Mesothelial cell of epicardium (in vitro differentiated cells): ENCODE measurements around the gene INSIG2. TPM values are rescaled to one million over a fixed set of nuclear protein-coding genes. Genes with fewer than 3 reads are reported as not detected.

Experiments
- DNase-seq, 2 experiments: peaks; one replicate each; pipeline ENCODE4 v3.0.0; 2021; ENCODE audit warnings: low spot score in 2 of 2; ENCODE audit not compliant: unreplicated experiment in 2 of 2
- H3K27ac Mint-ChIP-seq: 2 replicates; pipeline ENCODE4 v1.8.0; 2021; ENCODE audit warnings: mixed read lengths
- H3K27me3 Mint-ChIP-seq: 2 replicates; pipeline ENCODE4 v1.8.0; 2021; ENCODE audit warnings: low read depth, mixed read lengths
- H3K36me3 Mint-ChIP-seq: 2 replicates; pipeline ENCODE4 v1.8.0; 2021; ENCODE audit warnings: mixed read lengths
- H3K4me1 Mint-ChIP-seq: 2 replicates; pipeline ENCODE4 v1.8.0; 2021; ENCODE audit warnings: mixed read lengths
- H3K4me3 Mint-ChIP-seq: 2 replicates; pipeline ENCODE4 v1.8.0; 2021; ENCODE audit warnings: mild to moderate bottlenecking, moderate library complexity, mixed read lengths
- H3K9me3 Mint-ChIP-seq: 2 replicates; pipeline ENCODE4 v1.8.0; 2021; ENCODE audit warnings: mixed read lengths
- total RNA-seq: library from RNA; stranded (reverse); gene quantifications from 3 replicates; pipeline ENCODE4 v1.2.1, GENCODE V29; 2021
- TF ChIP-seq, protein P1 (sequence below): fragments of 200-600 bp; sonication (generic); IDR thresholded peaks from one replicate; pipeline ENCODE4 v1.5.0; 2021; ENCODE audit warnings: antibody characterized with exemption; ENCODE audit not compliant: unreplicated experiment

Gene INSIG2
- total RNA-seq, 1 donor from 2014 or later = 22.5 TPM

DNA sequence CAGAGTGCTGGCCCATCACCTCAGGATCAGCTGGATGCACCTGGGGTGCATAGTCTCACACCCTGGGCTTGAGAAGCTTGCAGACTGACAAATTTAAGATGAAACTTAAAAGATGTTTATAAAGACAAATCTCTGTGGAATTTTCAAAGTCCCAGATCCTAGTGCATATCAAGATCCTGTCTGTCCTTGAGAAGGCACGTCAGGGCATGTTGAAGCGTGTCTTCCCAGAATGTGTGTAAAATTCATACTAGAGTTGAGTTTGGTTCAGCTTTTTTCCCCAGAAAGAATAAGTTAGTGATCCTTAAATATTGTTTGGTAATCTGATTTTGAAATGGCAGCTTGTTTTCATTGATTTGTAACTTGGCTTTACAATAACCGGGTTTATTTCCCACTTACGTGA is 27.5 kb downstream of the INSIG2 start:
- Mint-ChIP-seq H3K4me3 (no peak overlapping the region), H3K4me1 (peaks cover 17% of the 10 kb centered on the region), H3K36me3 (peaks cover 11% of the 10 kb centered on the region), H3K27ac (no peak overlapping the region), H3K27me3 (no peaks in the 10 kb centered on the region), H3K9me3 (no peaks in the 10 kb centered on the region)
- TF ChIP-seq, protein P1, sequence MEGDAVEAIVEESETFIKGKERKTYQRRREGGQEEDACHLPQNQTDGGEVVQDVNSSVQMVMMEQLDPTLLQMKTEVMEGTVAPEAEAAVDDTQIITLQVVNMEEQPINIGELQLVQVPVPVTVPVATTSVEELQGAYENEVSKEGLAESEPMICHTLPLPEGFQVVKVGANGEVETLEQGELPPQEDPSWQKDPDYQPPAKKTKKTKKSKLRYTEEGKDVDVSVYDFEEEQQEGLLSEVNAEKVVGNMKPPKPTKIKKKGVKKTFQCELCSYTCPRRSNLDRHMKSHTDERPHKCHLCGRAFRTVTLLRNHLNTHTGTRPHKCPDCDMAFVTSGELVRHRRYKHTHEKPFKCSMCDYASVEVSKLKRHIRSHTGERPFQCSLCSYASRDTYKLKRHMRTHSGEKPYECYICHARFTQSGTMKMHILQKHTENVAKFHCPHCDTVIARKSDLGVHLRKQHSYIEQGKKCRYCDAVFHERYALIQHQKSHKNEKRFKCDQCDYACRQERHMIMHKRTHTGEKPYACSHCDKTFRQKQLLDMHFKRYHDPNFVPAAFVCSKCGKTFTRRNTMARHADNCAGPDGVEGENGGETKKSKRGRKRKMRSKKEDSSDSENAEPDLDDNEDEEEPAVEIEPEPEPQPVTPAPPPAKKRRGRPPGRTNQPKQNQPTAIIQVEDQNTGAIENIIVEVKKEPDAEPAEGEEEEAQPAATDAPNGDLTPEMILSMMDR = no peak
- DNase-seq = no peak

DNA sequence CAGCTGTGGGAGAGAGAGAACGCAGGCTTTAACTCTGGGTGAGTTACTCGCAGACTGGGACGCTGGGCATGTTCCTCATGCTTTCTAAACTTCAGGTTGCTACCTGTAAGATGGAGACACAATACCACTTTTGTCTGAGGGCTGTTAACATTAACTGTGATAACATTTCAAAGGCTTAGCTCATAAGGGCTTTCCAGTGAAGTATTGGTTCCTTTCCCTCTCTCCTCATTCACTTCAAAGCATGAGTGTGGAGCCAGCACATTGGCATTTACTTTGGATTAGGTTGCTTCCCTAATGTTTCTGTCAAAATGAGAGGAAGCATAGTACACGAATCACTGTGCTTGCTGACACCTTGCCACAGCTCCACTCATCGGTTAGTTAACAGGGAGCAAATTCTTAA is 30.2 kb downstream of the INSIG2 start:
- H3K4me3 Mint-ChIP-seq = no peak overlapping the region
- H3K27ac Mint-ChIP-seq = no peak overlapping the region
- H3K4me1 Mint-ChIP-seq = peaks cover 17% of the 10 kb centered on the region
- H3K27me3 Mint-ChIP-seq = no peaks in the 10 kb centered on the region
- no peaks in the 10 kb centered on the region for H3K9me3 Mint-ChIP-seq
- DNase-seq = no peak
- no peaks in the 10 kb centered on the region for H3K36me3 Mint-ChIP-seq
- TF ChIP-seq, protein P1 = no peak

DNA sequence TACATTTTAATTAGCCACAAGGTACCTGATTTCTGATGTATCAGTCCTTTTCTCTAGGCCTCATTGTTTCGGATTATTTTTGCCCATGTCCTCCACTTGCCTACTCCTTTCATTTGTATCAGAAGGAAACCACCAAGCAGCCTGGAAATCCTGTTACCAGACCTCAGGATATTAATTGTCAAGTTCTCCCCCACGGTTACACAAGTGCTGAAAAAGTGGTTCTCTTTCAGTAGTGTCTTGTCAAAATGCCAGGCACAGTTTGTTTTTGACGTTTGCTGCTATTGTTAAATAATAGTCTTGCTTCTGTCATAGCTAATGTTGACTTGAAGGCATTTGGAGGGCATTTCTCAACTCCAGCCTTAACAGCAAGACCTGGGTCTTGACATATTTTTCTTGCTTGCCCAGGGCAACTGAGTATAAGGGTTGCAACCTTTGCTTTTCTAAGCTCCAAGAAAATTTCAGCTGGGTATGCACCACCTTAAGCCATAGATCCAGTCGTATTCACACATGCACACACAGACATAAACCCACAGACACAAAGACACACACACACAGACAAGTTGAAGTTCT is 31.0 kb downstream of the INSIG2 start:
- no peaks in the 10 kb centered on the region for H3K9me3 Mint-ChIP-seq
- H3K4me1 Mint-ChIP-seq = peaks cover 17% of the 10 kb centered on the region
- DNase-seq = no peak
- no peaks in the 10 kb centered on the region for H3K27me3 Mint-ChIP-seq
- H3K4me3 Mint-ChIP-seq = no peak overlapping the region
- TF ChIP-seq, protein P1 = no peak
- no peaks in the 10 kb centered on the region for H3K36me3 Mint-ChIP-seq
- no peak overlapping the region for H3K27ac Mint-ChIP-seq

DNA sequence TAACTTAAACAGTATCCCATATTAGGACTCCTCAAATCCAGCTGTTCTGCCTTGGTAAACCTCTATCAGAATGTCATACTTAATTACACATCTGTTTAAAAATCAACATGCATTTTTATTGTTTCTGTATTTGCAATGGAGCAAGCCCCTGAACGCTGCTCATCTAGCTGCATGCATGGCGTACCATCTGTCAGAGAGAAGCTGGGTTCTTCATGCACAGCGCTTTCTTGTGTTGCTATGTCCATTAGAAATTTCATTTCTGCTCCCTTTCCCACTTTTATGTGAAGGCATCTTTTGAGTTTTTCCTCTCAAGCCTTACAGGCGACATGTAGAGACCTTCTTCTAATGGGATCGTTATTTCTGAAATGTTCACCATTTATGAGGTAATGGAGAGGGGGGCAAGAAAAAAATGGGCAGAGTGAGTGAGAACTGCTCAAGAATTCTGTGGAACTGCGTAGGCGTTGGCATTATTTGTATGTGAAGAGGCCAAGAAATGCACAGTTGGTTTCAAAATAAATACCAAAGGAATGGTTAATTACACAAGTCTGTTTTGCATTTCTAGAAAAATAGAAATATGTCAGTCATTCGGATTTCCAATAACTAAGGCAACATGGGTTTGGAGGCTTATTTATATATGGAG is 31.6 kb downstream of the INSIG2 start:
- H3K27ac Mint-ChIP-seq = no peak overlapping the region
- no peaks in the 10 kb centered on the region for H3K36me3 Mint-ChIP-seq
- H3K9me3 Mint-ChIP-seq = no peaks in the 10 kb centered on the region
- H3K4me1 Mint-ChIP-seq = peaks cover 13% of the 10 kb centered on the region
- peaks cover 2% of the 10 kb centered on the region for H3K27me3 Mint-ChIP-seq
- TF ChIP-seq, protein P1 = no peak
- H3K4me3 Mint-ChIP-seq = no peak overlapping the region
- DNase-seq = no peak

DNA sequence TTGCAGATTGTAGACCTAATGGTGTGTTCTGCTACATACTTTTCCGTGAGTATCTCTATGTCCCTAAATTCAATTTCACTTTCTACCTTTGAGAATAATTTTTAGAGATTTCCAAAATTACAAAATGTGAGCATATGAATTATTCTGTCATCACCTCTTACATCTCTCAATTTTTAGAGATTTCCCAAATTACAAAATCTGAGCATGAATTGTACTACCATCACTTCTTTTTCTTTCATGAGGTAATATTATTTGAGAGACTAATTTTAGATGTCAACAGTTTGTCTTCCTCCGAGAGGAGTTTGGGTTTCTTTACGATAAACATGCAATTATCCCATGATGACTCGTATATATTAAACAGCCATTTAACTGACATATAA is 32.1 kb downstream of the INSIG2 start:
- Mint-ChIP-seq H3K4me3 (no peak overlapping the region), H3K27ac (no peak overlapping the region), H3K4me1 (peaks cover 13% of the 10 kb centered on the region), H3K9me3 (no peaks in the 10 kb centered on the region), H3K27me3 (peaks cover 5% of the 10 kb centered on the region), H3K36me3 (no peaks in the 10 kb centered on the region)
- TF ChIP-seq, protein P1 = no peak
- DNase-seq = no peak
